Measurements from ENCODE around the gene PI4K2B.

DNA sequence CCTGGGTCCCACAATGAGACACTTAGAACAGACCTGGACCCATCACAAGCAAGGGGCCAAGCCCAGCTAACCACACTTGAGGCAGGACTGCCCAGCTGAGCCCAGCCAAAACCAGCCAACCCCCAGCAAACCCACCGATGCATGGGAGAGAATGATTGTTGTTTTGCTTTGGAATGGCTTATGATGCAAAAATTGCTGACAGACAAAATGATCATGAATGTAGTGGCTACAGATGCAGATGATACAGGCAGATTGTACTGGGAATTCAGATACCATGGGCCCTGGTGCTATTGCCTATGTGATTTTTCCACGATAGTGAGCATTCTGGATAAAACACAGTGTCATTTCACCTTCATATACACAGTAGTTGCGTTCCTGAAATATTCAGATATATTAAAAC lies 69.7 kb downstream of the PI4K2B start:
- TF ChIP-seq TBP (IDR thresholded peaks at IDR 0.05; ENCODE audit: low read depth, low read length) (no peak), SP1 (IDR thresholded peaks at IDR 0.05; ENCODE audit: low read depth, low read length) (no peak), CBX8 (IDR thresholded peaks at IDR 0.05; ENCODE audit: borderline replicate concordance, low read depth, low read length) (no peak), RFX5 (IDR thresholded peaks at IDR 0.05; ENCODE audit: borderline replicate concordance, low read depth, low read length) (no peak), MAX (IDR thresholded peaks at IDR 0.05) (no peak), POLR2AphosphoS5 (IDR thresholded peaks at IDR 0.05; ENCODE audit: low read depth, low read length) (no peak), CHD7 (IDR thresholded peaks at IDR 0.05; ENCODE audit: insufficient replicate concordance, low read length) (no peak), CHD2 (IDR thresholded peaks at IDR 0.05; ENCODE audit: low read length) (no peak)
- TF ChIP-seq, protein P1, sequence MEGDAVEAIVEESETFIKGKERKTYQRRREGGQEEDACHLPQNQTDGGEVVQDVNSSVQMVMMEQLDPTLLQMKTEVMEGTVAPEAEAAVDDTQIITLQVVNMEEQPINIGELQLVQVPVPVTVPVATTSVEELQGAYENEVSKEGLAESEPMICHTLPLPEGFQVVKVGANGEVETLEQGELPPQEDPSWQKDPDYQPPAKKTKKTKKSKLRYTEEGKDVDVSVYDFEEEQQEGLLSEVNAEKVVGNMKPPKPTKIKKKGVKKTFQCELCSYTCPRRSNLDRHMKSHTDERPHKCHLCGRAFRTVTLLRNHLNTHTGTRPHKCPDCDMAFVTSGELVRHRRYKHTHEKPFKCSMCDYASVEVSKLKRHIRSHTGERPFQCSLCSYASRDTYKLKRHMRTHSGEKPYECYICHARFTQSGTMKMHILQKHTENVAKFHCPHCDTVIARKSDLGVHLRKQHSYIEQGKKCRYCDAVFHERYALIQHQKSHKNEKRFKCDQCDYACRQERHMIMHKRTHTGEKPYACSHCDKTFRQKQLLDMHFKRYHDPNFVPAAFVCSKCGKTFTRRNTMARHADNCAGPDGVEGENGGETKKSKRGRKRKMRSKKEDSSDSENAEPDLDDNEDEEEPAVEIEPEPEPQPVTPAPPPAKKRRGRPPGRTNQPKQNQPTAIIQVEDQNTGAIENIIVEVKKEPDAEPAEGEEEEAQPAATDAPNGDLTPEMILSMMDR (IDR thresholded peaks at IDR 0.05; ENCODE audit: control extremely low read depth in 1 of 3, insufficient read depth in 1 of 3, low read depth in 1 of 3, low read length in 3 of 3) = no peak
- TF ChIP-seq, protein P2, sequence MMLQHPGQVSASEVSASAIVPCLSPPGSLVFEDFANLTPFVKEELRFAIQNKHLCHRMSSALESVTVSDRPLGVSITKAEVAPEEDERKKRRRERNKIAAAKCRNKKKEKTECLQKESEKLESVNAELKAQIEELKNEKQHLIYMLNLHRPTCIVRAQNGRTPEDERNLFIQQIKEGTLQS (IDR thresholded peaks at IDR 0.05; ENCODE audit: insufficient read depth, low read depth, low read length) = no peak

All from H1 (cell line).